GM19023 (cell line): ENCODE measurements around the gene CLDN3.
A peak's percentile ranks its signal among the peaks of the same experiment; 100 is the strongest.

ENCODE experiments used
- ATAC-seq: cut with Tn5 transposase; IDR thresholded peaks from one replicate; pipeline ENCODE4 v1.9.1; 2021; ENCODE audit warnings: mild to moderate bottlenecking, moderate library complexity; ENCODE audit not compliant: unreplicated experiment

Gene CLDN3

DNA sequence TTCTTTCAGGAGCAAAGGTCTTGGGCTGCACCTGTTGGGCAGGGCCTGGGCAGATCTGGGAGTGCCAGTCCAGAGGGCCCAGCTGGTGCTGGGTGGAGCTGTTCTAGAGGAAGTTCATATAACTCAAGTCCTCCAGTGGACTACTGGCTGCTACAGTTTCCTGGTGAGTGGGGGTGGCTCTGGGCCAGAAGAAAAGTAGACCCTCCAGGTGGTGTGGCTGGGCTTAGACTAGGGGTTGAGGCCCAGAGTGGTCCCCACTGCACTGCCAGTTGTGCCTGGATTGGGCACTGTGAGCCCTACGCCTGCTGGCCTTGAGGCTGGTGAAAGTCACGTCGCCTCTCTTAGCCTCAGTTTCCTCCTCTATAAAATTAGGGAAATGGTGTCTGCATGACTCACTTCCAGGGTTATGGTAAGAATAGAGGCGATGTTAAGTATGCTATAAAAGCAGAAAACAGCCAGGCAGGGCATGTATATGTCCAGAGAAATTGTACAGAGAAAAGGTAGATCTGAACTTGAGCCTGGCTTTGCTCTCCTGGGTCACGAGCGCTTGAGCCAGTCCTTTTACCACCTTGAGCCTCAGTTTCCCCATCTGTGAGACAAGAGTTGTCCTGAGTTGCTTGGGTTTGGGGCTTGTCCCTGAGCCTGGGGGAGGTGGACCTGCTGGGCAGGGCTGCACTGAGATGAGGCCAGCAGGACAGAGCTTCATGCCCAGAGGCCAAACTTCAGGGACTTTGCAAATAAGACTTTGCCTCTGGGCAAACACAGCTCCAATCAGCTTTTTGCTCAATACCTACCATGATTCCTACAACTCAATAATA is 3.8 kb upstream of the CLDN3 start:
- no peak for ATAC-seq

DNA sequence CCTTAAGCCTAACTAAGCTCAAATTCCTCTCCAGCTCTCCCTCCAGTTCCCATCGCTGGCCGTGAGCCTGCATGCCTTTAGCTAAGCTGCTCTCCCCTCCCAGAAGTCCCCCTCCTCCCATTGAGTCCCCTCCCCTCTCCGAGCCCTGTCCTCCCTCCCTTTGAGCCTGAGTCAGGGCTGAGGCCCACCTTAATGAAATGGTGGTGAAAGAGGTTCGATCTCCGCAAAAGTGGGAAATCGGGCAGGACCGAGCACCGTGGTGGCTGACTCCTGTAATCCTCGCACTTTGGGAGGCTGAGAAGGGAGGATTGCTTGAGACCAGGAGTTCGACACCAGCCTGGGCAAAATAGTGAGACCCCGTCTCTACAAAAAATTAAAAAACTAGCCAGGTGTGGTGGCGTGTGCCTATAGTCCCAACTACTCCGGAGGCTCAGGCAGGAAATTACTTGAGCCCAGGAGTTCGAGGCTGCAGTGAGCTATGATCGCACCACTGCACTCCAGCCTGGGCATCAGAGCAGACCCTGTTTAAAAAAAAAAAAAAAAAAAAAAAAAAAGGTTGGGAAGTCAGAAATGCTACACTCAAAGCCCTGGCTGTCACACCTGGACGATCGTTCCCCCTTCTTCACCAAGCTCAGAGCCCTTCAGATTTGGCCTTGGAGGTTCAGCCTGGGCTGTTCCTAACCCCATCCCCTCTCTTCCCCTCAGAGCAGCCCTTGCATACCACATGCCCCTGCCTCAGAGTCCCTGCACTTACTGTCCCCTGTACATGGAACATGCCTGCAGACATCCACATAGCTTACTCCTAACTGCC is 995 bp upstream of the CLDN3 start:
- ATAC-seq = no peak

DNA sequence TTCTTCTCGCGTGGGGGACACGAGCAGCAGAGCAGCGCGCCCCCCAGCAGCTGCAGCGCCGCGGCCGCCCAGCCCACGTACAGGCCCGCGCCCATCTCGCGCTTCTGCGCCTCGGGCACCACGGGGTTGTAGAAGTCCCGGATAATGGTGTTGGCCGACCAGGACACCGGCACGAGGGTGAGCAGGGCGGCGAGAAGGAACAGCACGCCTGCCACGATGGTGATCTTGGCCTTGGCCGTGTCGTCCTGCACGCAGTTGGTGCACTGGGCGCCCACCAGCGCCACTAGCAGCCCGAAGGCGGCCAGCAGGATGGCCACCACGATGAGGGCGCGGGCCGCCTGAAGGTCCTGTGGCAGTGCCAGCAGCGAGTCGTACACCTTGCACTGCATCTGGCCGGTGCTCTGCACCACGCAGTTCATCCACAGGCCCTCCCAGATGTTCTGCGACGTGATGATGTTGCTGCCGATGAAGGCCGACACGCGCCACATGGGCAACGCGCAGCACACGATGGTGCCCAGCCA is 529 bp downstream of the CLDN3 start:
- no peak for ATAC-seq

- no peak for ATAC-seq
These were observed 1.2 kb downstream of the CLDN3 start for GRCh38 chr7:73768641-73769480.

DNA sequence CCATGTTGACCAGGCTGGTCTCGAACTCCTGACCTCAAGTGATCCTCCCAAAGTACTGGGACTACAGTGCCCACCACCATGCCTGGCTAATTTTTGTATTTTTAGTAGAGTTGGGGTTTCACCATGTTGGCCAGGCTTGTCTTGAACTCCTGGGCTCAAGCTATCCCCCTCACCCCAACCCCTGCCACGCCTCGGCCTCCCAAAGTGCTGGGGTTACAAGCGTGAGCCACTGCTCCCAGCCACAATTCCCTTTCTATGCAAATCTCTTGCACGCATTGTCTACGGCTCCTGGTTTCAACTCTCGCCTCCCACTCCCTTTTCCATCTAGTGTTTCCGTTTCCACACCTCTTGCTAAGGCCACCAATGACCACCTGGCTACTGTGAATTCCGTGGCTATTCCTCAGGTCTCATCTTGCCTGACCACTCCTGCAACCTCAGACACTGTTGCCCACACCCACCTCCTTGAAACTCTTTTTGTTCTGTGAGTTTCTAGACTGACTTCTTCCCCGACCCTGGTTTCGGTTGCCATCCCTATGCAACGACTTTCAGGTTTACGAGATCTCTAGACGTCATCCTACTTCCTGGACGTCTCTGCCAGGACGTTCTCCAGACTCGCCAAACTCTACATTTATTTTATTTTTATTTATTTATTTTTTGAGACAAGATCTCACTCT is 3.4 kb downstream of the CLDN3 start:
- ATAC-seq = no peak

DNA sequence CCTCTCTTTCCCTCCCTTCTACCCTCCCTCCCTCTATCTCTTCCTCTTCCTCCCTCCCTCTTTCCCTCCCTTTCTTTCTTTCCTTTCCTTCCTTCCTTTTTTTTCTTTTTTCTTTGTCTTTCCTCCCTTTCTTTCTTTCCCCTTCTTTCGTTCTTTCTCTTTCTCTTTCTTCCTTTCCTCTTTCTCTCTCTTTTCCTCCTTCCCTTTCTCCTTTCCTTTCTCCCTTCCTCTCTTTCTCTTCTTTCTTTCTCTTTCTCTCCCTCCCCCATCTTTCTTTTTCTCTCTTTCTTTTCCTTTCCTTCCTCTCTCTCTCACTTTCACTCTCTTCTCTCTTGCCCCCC is 7.4 kb downstream of the CLDN3 start:
- ATAC-seq = no peak

DNA sequence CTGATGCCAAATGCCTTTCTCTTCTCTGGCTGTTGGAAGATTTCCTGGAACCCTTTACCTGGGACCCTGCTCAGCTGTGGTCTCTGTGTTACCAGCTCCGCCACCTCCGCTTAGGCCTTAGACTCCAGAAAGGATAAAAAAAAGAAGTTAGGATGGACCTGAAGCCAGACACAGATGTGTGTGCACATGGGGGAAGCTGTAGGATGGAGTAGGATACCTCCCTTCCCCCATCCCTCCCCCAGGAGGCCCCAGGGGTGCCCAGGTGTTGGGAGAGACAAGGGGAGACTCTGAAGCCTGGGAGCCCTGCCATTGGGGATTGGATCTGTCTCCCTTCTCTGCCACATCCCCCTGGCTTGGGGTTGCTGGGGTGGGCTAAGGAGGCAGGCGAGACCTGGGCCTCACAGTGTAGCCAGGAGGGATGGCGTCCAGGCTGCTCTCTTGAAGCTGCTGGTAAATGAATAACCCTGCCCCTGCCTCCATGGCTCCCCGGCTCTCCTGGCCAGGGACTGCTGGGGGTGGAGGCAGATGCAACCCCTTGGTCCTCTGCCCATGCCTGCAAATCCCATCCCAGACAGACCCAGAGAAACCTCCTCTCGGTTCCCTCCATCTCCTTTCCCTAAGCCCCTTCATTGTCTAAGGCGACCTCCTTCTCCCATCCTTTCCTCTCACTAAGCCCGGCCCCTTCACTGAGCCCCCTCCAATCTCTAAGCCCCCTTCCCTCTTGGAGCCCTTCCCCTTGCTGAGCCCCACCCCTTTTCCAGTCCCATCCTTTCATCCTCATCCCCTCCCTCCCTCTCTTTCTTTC is 8.0 kb downstream of the CLDN3 start:
- no peak for ATAC-seq

DNA sequence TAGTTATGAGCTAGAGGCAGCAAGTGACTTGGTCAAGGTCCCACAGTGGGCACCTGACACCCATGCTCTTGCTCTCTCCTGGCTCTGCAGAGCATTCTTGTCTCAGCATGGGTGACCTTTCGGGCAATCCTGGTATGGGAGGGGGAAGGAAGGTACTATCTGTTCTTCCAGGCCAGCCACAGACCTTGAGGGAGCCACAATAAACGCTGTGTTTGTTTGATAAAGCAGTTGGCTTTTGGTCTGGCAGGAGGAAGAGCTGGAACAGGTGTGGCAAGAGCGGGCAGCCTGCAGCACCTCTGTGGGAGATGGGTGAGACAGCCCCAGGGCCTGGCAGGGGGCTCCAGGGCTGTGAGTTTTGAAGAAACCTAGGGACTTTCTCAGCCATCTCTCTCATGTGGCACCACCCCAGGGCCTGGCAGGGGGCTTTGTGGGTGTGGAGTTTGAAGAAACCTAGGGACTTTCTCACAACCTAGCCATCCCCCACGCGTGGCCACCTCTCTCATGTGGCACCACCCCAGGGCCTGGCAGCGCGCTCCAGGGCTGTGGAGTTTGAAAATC is 11.4 kb downstream of the CLDN3 start:
- no peak for ATAC-seq

DNA sequence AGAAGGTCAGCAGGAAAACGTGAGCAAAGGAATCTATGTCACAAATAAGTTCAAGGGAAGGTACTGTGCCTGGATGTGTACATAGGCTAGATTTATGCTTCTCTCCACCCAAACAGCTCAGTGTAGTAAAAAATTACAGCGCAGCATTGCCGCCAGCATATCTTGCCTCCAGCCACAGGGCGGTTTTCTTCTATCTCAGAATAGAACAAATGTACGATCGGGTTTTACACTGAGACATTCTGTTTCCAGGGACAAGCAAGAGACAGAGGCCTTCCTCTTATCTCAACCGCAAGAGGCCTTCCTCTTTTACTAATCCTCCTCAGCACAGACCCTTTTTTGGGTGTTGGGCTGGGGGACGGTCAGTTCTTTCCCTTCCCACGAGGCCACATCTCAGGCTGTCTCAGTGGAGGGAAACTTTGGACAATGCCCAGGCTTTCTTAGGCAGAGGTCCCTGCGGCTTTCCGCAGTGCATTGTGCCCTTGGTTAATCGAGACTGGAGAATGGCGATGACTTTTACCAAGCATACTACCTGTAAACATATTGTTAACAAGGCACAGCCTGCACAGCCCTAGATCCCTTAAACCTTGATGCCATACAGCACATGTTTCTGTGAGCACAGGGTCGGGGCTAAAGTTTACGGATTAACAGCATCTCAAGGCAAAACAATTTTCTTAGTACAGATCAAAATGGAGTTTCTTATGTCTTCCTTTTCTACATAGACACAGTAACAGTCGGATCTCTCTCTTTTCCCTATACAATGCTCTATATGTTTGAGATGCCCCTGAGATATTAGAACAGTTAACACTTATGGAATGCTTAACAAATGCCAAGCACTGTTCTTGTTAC is 19.9 kb downstream of the CLDN3 start:
- no peak for ATAC-seq

DNA sequence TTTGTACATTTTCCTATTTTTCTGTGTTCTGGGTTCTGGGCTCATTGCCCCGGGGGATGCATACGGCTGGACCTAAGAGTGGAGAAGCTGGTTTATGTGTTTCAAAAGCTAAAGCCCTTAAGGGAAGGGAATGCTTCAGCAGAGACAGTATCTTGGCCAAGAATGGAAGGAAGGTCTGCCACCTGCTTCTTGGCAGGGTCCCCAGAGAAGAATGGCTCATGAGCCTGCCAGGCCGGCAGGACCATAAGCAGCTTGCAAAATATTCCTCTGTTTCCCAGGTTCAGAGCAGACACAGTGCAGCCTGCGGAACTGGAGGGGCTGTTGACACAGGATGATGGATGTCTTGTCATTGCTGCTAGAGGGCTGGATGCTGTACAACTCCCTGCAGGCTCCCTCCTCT is 23.7 kb downstream of the CLDN3 start:
- ATAC-seq = no peak

- ATAC-seq = no peak
These were observed 27.1 kb downstream of the CLDN3 start for GRCh38 chr7:73742753-73743641.

- ATAC-seq = no peak
These were observed 27.7 kb downstream of the CLDN3 start for GRCh38 chr7:73742338-73742752.

- no peak for ATAC-seq
These were observed 28.5 kb downstream of the CLDN3 start for GRCh38 chr7:73741600-73741999.

DNA sequence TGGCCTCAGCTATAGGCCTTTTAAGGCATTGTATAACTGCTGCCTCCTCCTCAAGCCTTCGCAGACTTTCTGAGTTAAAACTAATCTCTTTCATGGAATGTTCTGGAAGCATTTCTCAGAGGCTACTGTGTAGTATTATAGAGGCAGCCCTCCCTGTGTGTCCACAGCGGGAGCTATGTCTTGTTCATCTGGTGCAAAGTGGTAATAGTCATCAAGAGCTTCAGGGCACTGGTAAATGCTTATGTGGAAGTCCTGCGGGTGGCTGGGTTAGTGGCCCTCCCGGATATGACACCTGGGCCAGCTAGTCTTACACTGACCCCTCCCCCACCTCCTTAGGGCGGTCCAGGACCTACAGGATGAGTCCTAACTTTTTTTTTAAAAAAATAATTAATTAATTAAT is 29.3 kb downstream of the CLDN3 start:
- ATAC-seq = no peak

DNA sequence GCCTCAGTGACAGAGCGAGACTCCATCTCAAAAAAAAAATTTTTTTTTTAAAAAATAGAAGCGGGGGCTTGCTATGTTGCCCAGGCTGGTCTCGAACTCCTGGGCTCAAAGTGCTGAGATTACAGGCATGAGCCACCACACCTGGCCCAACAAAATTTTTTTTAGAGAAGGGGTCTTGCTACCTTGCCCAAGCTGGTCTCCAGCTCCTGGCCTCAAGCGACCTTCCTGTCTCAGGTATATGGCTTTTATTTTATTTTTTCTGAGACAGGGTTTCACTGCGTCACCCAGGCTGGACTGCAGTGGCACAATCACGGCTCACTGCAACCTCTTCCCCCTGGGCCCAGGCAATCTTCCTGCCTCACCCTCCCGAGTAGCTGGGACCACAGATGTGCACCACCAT is 29.9 kb downstream of the CLDN3 start:
- no peak for ATAC-seq

GRCh38 chr7:73739387-73739767 is 30.7 kb downstream of the CLDN3 start:
- no peak for ATAC-seq

DNA sequence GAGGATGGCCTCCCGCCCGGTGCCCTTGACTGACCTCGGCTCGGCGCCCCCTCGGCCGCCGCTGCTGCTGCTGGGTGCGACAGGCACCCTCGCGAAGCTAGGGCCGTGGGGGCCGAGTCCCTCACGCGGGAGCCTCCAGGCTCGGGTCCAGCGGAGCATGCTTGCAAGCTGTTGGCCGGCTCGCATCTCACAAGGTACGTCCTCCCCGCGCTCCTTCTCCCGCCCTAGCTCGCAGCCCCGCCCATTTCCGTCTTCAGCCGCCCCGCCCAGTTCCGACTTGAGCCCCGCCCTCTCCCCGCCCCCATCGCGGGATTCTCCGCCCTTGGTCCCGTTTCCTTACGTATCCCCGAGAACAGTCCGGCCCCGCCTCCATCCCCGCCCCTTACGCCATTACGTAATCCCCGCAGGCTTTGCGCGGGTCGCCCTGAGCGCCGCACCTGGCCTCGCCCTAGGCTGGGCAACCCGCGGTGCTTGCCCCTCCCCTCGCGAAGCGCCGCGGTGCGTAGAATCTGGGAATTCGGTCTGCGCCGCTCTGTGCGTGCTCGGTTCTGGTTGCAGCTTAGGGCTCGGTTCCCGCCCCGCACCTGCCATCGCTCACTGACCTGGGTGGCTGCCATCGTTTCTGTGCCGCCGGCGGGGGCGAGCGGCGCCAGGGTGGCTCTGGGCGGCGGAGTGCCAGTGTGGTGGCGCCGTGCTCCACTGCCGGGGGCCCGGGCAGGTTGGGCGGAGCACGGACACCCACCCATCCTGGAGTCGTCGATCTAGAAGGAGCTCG is 31.3 kb downstream of the CLDN3 start, which contains the start of gene ABHD11:
ABHD11 (minus strand) TSS at position 191 of the 775 bp plus-strand sequence; CDS start at position 159, 32 bp downstream.
- ATAC-seq = peak; percentile 84
